ENCODE results near the gene NDUFAB1.
"Not testable (repeated sequence)": the region's sequence is repeated elsewhere in the genome, so short reads cannot be mapped to it uniquely, and the experiment has no call there.

Gene NDUFAB1

GRCh38 chr16:23583271-23583670 is 12.8 kb downstream of the NDUFAB1 start:
- not testable (repeated sequence) for DNase-seq

GRCh38 chr16:23581764-23582163 is 14.4 kb downstream of the NDUFAB1 start:
- DNase-seq, result no peak

GRCh38 chr16:23580391-23580790 is 15.7 kb downstream of the NDUFAB1 start:
- no peak for DNase-seq

- no peak for DNase-seq
These were observed 16.7 kb downstream of the NDUFAB1 start for GRCh38 chr16:23579371-23579770.

GRCh38 chr16:23578101-23578830 is 17.9 kb downstream of the NDUFAB1 start:
- DNase-seq, result peak; percentile 6

GRCh38 chr16:23577493-23577892 is 18.6 kb downstream of the NDUFAB1 start:
- DNase-seq, result no peak

GRCh38 chr16:23575834-23576233 is 20.3 kb downstream of the NDUFAB1 start:
- DNase-seq, result no peak

- DNase-seq, result no peak
These were observed 22.3 kb downstream of the NDUFAB1 start for GRCh38 chr16:23573817-23574216.

- no peak for DNase-seq
These were observed 23.7 kb downstream of the NDUFAB1 start for GRCh38 chr16:23572394-23572793.

GRCh38 chr16:23571895-23572294 is 24.2 kb downstream of the NDUFAB1 start:
- no peak for DNase-seq

- no peak for DNase-seq
These were observed 25.0 kb downstream of the NDUFAB1 start for GRCh38 chr16:23570992-23571632.

GRCh38 chr16:23567602-23568001 is 28.5 kb downstream of the NDUFAB1 start:
- DNase-seq, result no peak

GRCh38 chr16:23566724-23567123 is 29.4 kb downstream of the NDUFAB1 start:
- no peak for DNase-seq

- DNase-seq, result no peak
These were observed 31.3 kb downstream of the NDUFAB1 start for GRCh38 chr16:23564575-23565363.

- DNase-seq, result no peak
These were observed 32.9 kb downstream of the NDUFAB1 start for GRCh38 chr16:23563186-23563585.

GRCh38 chr16:23562505-23562904 is 33.6 kb downstream of the NDUFAB1 start:
- DNase-seq, result no peak

GRCh38 chr16:23561586-23561985 is 34.5 kb downstream of the NDUFAB1 start:
- no peak for DNase-seq

GRCh38 chr16:23557779-23558702 is 38.1 kb downstream of the NDUFAB1 start:
- peak; percentile 22 for DNase-seq

GRCh38 chr16:23556881-23557778 is 39.0 kb downstream of the NDUFAB1 start, which contains the start of the genes EARS2 and UBFD1:
Gene EARS2 (minus strand): TSS chr16:23557350. CDS start chr16:23557343, 7 bp downstream.
Gene UBFD1 (plus strand): TSS chr16:23557727. CDS start chr16:23557743, 16 bp downstream.
- DNase-seq, result peak; percentile 98

GRCh38 chr16:23554536-23554935 is 41.6 kb downstream of the NDUFAB1 start:
- no peak for DNase-seq

- no peak for DNase-seq
These were observed 44.0 kb downstream of the NDUFAB1 start for GRCh38 chr16:23552161-23552560.

All from fibroblast of skin of right quadriceps (primary cell).